Measurements from ENCODE around the gene MTCL1. TPM values are rescaled to one million over a fixed set of nuclear protein-coding genes. Genes with fewer than 3 reads are reported as not detected.

The MTCL1 gene
- total RNA-seq, 2 donors from 2014 or later: 11.2 to 73.1 TPM

DNA sequence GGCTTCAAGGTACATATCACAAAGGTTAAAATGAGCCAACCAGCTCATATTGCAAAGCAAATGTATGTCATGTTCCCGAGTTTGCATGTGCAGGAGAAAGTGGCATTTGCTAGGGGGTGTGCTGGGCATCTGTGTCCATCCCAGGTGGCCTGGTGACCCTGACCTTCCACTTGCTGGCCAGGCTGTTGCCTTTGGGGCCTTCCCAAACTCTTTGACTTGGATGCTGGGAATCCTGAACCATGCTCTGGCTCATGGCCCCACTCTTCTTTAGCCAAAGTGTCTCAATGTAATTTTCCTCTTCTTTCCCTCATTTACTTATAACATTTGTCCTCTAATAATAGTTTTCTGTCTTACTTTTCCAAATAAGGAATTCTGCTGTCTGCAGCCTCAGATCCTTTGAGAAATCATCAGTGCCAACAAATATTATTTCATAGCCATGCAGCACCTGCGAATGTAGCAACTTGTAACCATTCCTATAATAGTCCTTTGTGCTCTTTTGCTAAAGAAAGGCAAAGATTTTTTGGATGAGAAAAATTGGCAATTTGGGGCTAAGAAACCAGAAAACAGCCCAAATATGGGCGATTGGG lies 64.2 kb downstream of the MTCL1 start:
- H3K4me1 ChIP-seq (replicated peaks): no peaks in the 10 kb centered on the region
- no peaks in the 10 kb centered on the region for H3K36me3 ChIP-seq
- 90% methylated on average over 3 of the region's 3 CpGs for WGBS
- TF ChIP-seq POLR2AphosphoS5 (IDR thresholded peaks at IDR 0.05): no peak
- TF ChIP-seq POLR2A (IDR thresholded peaks at IDR 0.05): no peak
- TF ChIP-seq, protein P1, sequence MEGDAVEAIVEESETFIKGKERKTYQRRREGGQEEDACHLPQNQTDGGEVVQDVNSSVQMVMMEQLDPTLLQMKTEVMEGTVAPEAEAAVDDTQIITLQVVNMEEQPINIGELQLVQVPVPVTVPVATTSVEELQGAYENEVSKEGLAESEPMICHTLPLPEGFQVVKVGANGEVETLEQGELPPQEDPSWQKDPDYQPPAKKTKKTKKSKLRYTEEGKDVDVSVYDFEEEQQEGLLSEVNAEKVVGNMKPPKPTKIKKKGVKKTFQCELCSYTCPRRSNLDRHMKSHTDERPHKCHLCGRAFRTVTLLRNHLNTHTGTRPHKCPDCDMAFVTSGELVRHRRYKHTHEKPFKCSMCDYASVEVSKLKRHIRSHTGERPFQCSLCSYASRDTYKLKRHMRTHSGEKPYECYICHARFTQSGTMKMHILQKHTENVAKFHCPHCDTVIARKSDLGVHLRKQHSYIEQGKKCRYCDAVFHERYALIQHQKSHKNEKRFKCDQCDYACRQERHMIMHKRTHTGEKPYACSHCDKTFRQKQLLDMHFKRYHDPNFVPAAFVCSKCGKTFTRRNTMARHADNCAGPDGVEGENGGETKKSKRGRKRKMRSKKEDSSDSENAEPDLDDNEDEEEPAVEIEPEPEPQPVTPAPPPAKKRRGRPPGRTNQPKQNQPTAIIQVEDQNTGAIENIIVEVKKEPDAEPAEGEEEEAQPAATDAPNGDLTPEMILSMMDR (IDR thresholded peaks at IDR 0.05): no peak
- H3K27ac ChIP-seq: no peak overlapping the region
- H3K9me3 ChIP-seq: no peaks in the 10 kb centered on the region
- DNase-seq (ENCODE audit: low spot score): no peak
- no peak overlapping the region for H3K4me3 ChIP-seq
- intact Hi-C loops (cut with DNase I): no loop called here
- no peaks in the 10 kb centered on the region for H3K27me3 ChIP-seq (replicated peaks; ENCODE audit: insufficient read depth)

DNA sequence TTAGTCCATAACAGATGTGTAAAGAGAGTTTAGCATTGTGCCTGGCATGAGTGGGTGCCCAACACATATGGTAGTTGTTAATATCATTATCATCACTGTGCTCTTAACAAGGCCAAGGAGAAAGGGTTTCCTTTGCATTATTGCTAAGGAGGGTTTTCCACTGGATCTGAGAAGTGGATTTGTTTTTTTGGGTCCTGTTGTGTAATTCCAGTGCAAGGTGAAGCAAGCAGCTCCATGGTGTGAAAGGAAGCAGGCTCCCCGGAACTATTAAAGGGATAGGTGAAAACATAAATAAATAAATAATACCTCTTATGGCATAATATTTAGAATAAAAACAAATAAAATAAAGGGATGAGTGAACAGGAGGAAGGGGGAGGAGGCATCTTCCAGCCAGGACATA lies 65.3 kb downstream of the MTCL1 start:
- H3K27ac ChIP-seq: no peak overlapping the region
- no peaks in the 10 kb centered on the region for H3K36me3 ChIP-seq
- TF ChIP-seq, protein P1 (IDR thresholded peaks at IDR 0.05): no peak
- TF ChIP-seq POLR2A (IDR thresholded peaks at IDR 0.05) (no peak), POLR2AphosphoS5 (IDR thresholded peaks at IDR 0.05) (no peak)
- no peaks in the 10 kb centered on the region for H3K27me3 ChIP-seq (replicated peaks; ENCODE audit: insufficient read depth)
- no peaks in the 10 kb centered on the region for H3K4me1 ChIP-seq (replicated peaks)
- no peak for DNase-seq (ENCODE audit: low spot score)
- 94% methylated on average over 1 of the region's 1 CpG for whole genome bisulfite sequencing
- no peak overlapping the region for H3K4me3 ChIP-seq
- H3K9me3 ChIP-seq: no peaks in the 10 kb centered on the region
- intact Hi-C loops (cut with DNase I): no loop called here

DNA sequence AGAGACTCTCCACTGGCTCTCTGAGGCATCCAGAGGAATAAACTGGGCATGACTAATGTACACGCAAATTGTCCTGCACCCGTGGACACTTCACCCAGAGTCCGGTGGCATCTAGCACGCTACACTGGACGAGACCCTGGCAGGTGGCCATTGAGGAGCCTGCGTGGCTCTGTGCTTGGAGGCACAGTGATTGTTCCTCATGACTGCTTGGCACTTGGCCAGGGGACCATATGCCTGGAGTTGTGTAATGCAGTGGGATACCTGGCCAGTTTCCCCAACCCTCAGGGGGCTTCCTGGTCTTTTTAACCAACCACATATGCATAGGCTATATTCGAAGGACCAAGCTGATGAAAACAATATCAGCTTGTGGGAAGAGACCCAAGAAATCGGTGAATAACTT lies 66.6 kb downstream of the MTCL1 start:
- intact Hi-C loops (cut with DNase I): no loop called here
- Histone ChIP-seq H3K27me3 (replicated peaks; ENCODE audit: insufficient read depth) (no peaks in the 10 kb centered on the region), H3K4me3 (no peak overlapping the region), H3K36me3 (no peaks in the 10 kb centered on the region), H3K27ac (no peak overlapping the region), H3K4me1 (replicated peaks) (no peaks in the 10 kb centered on the region), H3K9me3 (no peaks in the 10 kb centered on the region)
- TF ChIP-seq, protein P1 (IDR thresholded peaks at IDR 0.05): no peak
- TF ChIP-seq POLR2A (IDR thresholded peaks at IDR 0.05) (no peak), POLR2AphosphoS5 (IDR thresholded peaks at IDR 0.05) (no peak)
- DNase-seq (ENCODE audit: low spot score): no peak
- WGBS: 88% methylated on average over 8 of the region's 8 CpGs

DNA sequence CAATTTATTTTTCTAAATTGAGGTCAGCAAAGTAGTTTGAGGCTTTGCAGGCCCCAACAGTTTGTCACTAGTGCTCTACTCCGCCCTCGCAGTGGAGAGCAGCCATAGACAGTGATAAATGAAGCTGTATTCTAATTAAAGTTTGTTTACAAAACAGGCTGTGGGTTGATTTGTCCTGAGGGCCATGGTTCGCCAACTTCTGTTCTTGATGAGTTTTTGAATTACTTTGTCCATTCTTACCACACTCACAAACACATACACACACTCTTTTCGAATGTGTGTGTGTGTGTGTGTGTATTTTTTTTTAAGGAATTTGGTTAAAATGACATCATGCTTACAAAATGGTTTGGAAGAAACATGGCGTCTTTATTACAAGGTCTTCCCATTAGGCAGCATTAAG lies 68.6 kb downstream of the MTCL1 start:
- no peak overlapping the region for H3K27ac ChIP-seq
- intact Hi-C loops (cut with DNase I): no loop called here
- DNase-seq (ENCODE audit: low spot score): no peak

More for the DNA sequence above, 68.6 kb downstream of the MTCL1 start:
- Histone ChIP-seq H3K27me3 (replicated peaks; ENCODE audit: insufficient read depth) (no peaks in the 10 kb centered on the region), H3K9me3 (no peaks in the 10 kb centered on the region), H3K36me3 (no peaks in the 10 kb centered on the region), H3K4me3 (no peak overlapping the region), H3K4me1 (replicated peaks) (no peaks in the 10 kb centered on the region)
- WGBS: 80% methylated on average over 5 of the region's 5 CpGs
- TF ChIP-seq, protein P1 (IDR thresholded peaks at IDR 0.05): no peak
- no peak for TF ChIP-seq POLR2A (IDR thresholded peaks at IDR 0.05)
